ENCODE measurements around the gene MORC3. TPM values are rescaled to one million over a fixed set of nuclear protein-coding genes. Genes with fewer than 3 reads are reported as not detected.

Gene MORC3
- total and polyA plus RNA-seq, 2 donors (not counting 1 experiment from before 2014, with no cell fraction given) = 44.9 to 104 TPM

GRCh38 chr21:36403713-36404112 is 83.7 kb downstream of the MORC3 start:
- H3K27ac Mint-ChIP-seq = no peak overlapping the region

GRCh38 chr21:36408568-36408967 is 88.6 kb downstream of the MORC3 start:
- H3K4me1 ChIP-seq (ENCODE audit: control insufficient read depth in 2 of 2, insufficient read depth in 2 of 2, low read length in 2 of 2) = no peaks in the 10 kb centered on the region
- POLR2A ChIA-PET = no interaction called here
- H4K20me1 ChIP-seq (ENCODE audit: control insufficient read depth, insufficient read depth, low read length, poor library complexity, severe bottlenecking) = no peaks in the 10 kb centered on the region
- H3K4me3 ChIP-seq (ENCODE audit: control extremely low read depth in 1 of 5, extremely low read depth in 1 of 5, insufficient read depth in 1 of 5, low read depth in 2 of 5, low read length in 4 of 5) = no peak overlapping the region
- H3K27ac Mint-ChIP-seq = no peak overlapping the region
- H3K9me3 Mint-ChIP-seq (ENCODE audit: insufficient read depth) = no peaks in the 10 kb centered on the region
- H2AFZ ChIP-seq (ENCODE audit: insufficient read depth, low read depth, low read length, poor library complexity, severe bottlenecking) = no peak overlapping the region
- no peaks in the 10 kb centered on the region for H3K27me3 ChIP-seq (replicated peaks in 1 of 4; ENCODE audit: control extremely low read depth in 1 of 4, control insufficient read depth in 3 of 4, insufficient read depth in 4 of 4, low read length in 3 of 4)
- H3K9ac ChIP-seq (ENCODE audit: low read length) = no peak overlapping the region
- H3K4me1 Mint-ChIP-seq = no peaks in the 10 kb centered on the region
- DNase-seq (no peak), ATAC-seq (ENCODE audit: low read depth) (no peak)
- H3K27me3 Mint-ChIP-seq = no peaks in the 10 kb centered on the region
- WGBS (ENCODE audit: insufficient coverage) = 100% methylated on average over 4 of the region's 6 CpGs
- H3K79me2 ChIP-seq (ENCODE audit: control insufficient read depth, insufficient read depth, low read length) = no peaks in the 10 kb centered on the region
- H3K27ac ChIP-seq (ENCODE audit: low read length in 2 of 2) = no peak overlapping the region
- peaks cover 0 to 4% of the 10 kb centered on the region in 2 experiments for H3K36me3 ChIP-seq (replicated peaks in 1 of 2; ENCODE audit: control extremely low read depth in 1 of 2, control insufficient read depth in 1 of 2, extremely low read depth in 1 of 2, insufficient read depth in 2 of 2, low read length in 1 of 2)
- no peaks in the 10 kb centered on the region for H3K9me3 ChIP-seq (ENCODE audit: control extremely low read depth in 1 of 3, control insufficient read depth in 2 of 3, insufficient read depth in 1 of 3, low read length in 2 of 3)
- intact Hi-C loops (cut with micrococcal nuclease) = no loop called here
- CTCF ChIA-PET = no interaction called here
- H3K4me2 ChIP-seq (replicated peaks; ENCODE audit: low read depth, low read length, poor library complexity, severe bottlenecking) = no peak overlapping the region
- H3K4me3 Mint-ChIP-seq = no peak overlapping the region
- TF ChIP-seq CTCF (IDR thresholded peaks at IDR 0.05) (no peak), EZH2 (IDR thresholded peaks at IDR 0.05; ENCODE audit: borderline replicate concordance, insufficient read depth, low read depth, low read length, poor library complexity, severe bottlenecking) (no peak)

More at GRCh38 chr21:36403713-36404112, 83.7 kb downstream of the MORC3 start:
- 93% methylated on average over 2 of the region's 5 CpGs for WGBS (ENCODE audit: insufficient coverage)
- intact Hi-C loops (cut with micrococcal nuclease) = no loop called here
- Histone ChIP-seq H3K4me3 (ENCODE audit: control extremely low read depth in 1 of 5, extremely low read depth in 1 of 5, insufficient read depth in 1 of 5, low read depth in 2 of 5, low read length in 4 of 5) (no peak overlapping the region), H2AFZ (ENCODE audit: insufficient read depth, low read depth, low read length, poor library complexity, severe bottlenecking) (no peak overlapping the region), H3K27ac (ENCODE audit: low read length in 2 of 2) (no peak overlapping the region), H3K4me1 (ENCODE audit: control insufficient read depth in 2 of 2, insufficient read depth in 2 of 2, low read length in 2 of 2) (no peaks in the 10 kb centered on the region), H3K9ac (ENCODE audit: low read length) (no peak overlapping the region), H4K20me1 (ENCODE audit: control insufficient read depth, insufficient read depth, low read length, poor library complexity, severe bottlenecking) (no peaks in the 10 kb centered on the region), H3K4me2 (replicated peaks; ENCODE audit: low read depth, low read length, poor library complexity, severe bottlenecking) (no peak overlapping the region), H3K27me3 (replicated peaks in 1 of 4; ENCODE audit: control extremely low read depth in 1 of 4, control insufficient read depth in 3 of 4, insufficient read depth in 4 of 4, low read length in 3 of 4) (no peaks in the 10 kb centered on the region), H3K9me3 (ENCODE audit: control extremely low read depth in 1 of 3, control insufficient read depth in 2 of 3, insufficient read depth in 1 of 3, low read length in 2 of 3) (no peaks in the 10 kb centered on the region), H3K36me3 (replicated peaks in 1 of 2; ENCODE audit: control extremely low read depth in 1 of 2, control insufficient read depth in 1 of 2, extremely low read depth in 1 of 2, insufficient read depth in 2 of 2, low read length in 1 of 2) (no peaks in the 10 kb centered on the region), H3K79me2 (ENCODE audit: control insufficient read depth, insufficient read depth, low read length) (no peaks in the 10 kb centered on the region)
- Mint-ChIP-seq H3K9me3 (ENCODE audit: insufficient read depth) (no peaks in the 10 kb centered on the region), H3K4me1 (no peaks in the 10 kb centered on the region), H3K4me3 (no peak overlapping the region), H3K27me3 (no peaks in the 10 kb centered on the region)
- no peak for ATAC-seq (ENCODE audit: low read depth)
- ChIA-PET CTCF (no interaction called here), POLR2A (no interaction called here)
- no peak for DNase-seq
- TF ChIP-seq EZH2 (IDR thresholded peaks at IDR 0.05; ENCODE audit: borderline replicate concordance, insufficient read depth, low read depth, low read length, poor library complexity, severe bottlenecking) (no peak), CTCF (IDR thresholded peaks at IDR 0.05) (no peak)

Data from B cell (primary cell).